Astrocyte (in vitro differentiated cells and primary cell): ENCODE data around the gene DAG1. TPM values are rescaled to one million over a fixed set of nuclear protein-coding genes. Genes with fewer than 3 reads are reported as not detected.

ENCODE experiments used
- DNase-seq: peaks from one replicate; pipeline ENCODE4 v3.0.0-alpha.2; 2010; ENCODE audit warnings: low read depth
- FAIRE-seq: peaks from 2 replicates; lab custom pipeline; 2011; peaks lifted over from hg19 to GRCh38; lab: Jason Lieb, UNC
- H2AFZ ChIP-seq: 2 replicates; pipeline ENCODE4 v1.6.0; 2012; ENCODE audit warnings: low read depth, low read length, inconsistent platforms
- H3K27ac ChIP-seq: 2 replicates; pipeline ENCODE4 v1.5.1; 2011; ENCODE audit warnings: low read depth, low read length, inconsistent platforms
- H3K27me3 ChIP-seq: 2 replicates; pipeline ENCODE4 v1.6.0; 2011; ENCODE audit warnings: low read length, inconsistent platforms; ENCODE audit not compliant: insufficient read depth
- H3K36me3 ChIP-seq: 2 replicates; pipeline ENCODE4 v1.5.1; 2011; ENCODE audit warnings: low read length, inconsistent platforms; ENCODE audit not compliant: insufficient read depth
- H3K4me1 ChIP-seq: 2 replicates; pipeline ENCODE4 v1.5.1; 2011; ENCODE audit warnings: low read length, inconsistent platforms; ENCODE audit not compliant: insufficient read depth
- H3K4me2 ChIP-seq: 2 replicates; pipeline ENCODE4 v1.6.0; 2012; ENCODE audit warnings: low read length, inconsistent platforms
- H3K4me3 ChIP-seq: 2 replicates; pipeline ENCODE4 v1.5.1; 2011; ENCODE audit warnings: low read depth, mild to moderate bottlenecking, low read length, inconsistent platforms; ENCODE audit not compliant: insufficient read depth
- H3K79me2 ChIP-seq: 2 replicates; pipeline ENCODE4 v1.6.0; 2012; ENCODE audit warnings: mild to moderate bottlenecking, low read length, inconsistent platforms; ENCODE audit not compliant: insufficient read depth
- H3K9ac ChIP-seq: 2 replicates; pipeline ENCODE4 v1.6.0; 2012; ENCODE audit warnings: mild to moderate bottlenecking, low read length, inconsistent platforms
- H3K9me3 ChIP-seq: 2 replicates; pipeline ENCODE4 v1.5.1; 2012; ENCODE audit warnings: low read depth, mild to moderate bottlenecking, low read length, inconsistent platforms; ENCODE audit not compliant: insufficient read depth
- H4K20me1 ChIP-seq: 2 replicates; pipeline ENCODE4 v1.6.0; 2012; ENCODE audit warnings: low read length, inconsistent platforms; ENCODE audit not compliant: insufficient read depth
- H3K27ac Mint-ChIP-seq: one replicate; pipeline ENCODE4 v1.8.0; 2021; ENCODE audit warnings: mild to moderate bottlenecking, mixed read lengths; ENCODE audit not compliant: unreplicated experiment
- H3K27me3 Mint-ChIP-seq: one replicate; pipeline ENCODE4 v1.8.0; 2021; ENCODE audit warnings: low read depth, mixed read lengths; ENCODE audit not compliant: unreplicated experiment
- H3K36me3 Mint-ChIP-seq: one replicate; pipeline ENCODE4 v1.8.0; 2021; ENCODE audit warnings: low read depth, mixed read lengths; ENCODE audit not compliant: unreplicated experiment
- H3K4me1 Mint-ChIP-seq: one replicate; pipeline ENCODE4 v1.8.0; 2021; ENCODE audit warnings: low read depth, mixed read lengths; ENCODE audit not compliant: unreplicated experiment
- H3K4me3 Mint-ChIP-seq: one replicate; pipeline ENCODE4 v1.8.0; 2021; ENCODE audit warnings: mild to moderate bottlenecking, moderate library complexity, mixed read lengths; ENCODE audit not compliant: unreplicated experiment
- H3K9me3 Mint-ChIP-seq: one replicate; pipeline ENCODE4 v1.8.0; 2021; ENCODE audit warnings: mild to moderate bottlenecking, mixed read lengths; ENCODE audit not compliant: unreplicated experiment
- EZH2 ChIP-seq: IDR thresholded peaks from 2 replicates; pipeline ENCODE4 v1.6.1; 2012; ENCODE audit warnings: mild to moderate bottlenecking, low read length, inconsistent platforms; ENCODE audit not compliant: insufficient read depth
- total RNA-seq: library from RNA; stranded (reverse); gene quantifications from 2 replicates; pipeline ENCODE4 v1.2.1, GENCODE V29; 2021
- TF ChIP-seq, protein P1 (sequence below): IDR thresholded peaks from 2 replicates; pipeline ENCODE4 v1.5.1; 2011; ENCODE audit warnings: low read depth, mild to moderate bottlenecking, inconsistent platforms, low read length, moderate library complexity; ENCODE audit not compliant: insufficient read depth

Gene DAG1
- total RNA-seq, 1 donor from 2014 or later: 84.3 TPM

DNA sequence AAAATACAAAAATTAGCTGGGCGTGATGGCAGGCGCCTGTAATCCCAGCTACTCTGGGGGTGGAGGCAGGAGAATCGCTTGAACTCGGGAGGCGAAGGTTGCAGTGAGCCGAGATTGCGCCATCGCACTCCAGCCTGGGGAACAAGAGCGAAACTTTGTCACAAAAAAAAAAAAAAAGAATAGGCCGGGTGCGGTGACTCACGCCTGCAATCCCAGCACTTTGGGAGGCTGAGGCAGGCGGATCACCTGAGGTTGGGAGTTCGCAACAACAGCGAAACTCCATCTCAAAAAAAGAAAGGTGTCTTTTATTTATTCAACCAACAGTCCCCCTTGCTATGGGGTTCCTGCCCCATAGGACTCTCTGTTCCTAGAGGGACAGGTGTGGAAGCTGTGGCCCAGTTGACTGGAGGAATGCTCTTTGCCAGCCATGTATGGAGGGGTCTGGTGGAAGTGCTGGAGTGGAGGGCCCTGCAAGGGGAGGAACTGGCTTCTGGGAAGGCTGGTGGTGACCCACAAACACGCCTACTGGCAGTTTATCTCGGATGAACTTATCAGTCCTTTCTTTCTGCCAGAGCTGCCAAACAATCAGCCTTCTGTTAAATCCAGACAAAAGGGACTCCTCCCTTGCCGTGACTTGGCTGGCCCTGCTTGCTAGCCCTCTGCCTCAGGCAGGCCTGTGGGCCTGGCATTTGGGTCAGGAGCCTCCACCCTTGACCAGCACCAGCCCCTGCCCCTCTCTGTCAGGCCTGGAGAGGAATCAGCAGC is 4.6 kb upstream of the DAG1 start:
- Histone ChIP-seq H3K27ac (no peak overlapping the region), H3K9me3 (no peaks in the 10 kb centered on the region), H3K9ac (no peak overlapping the region), H3K4me1 (peaks cover 24% of the 10 kb centered on the region), H3K4me2 (no peak overlapping the region), H3K36me3 (no peaks in the 10 kb centered on the region), H3K27me3 (no peaks in the 10 kb centered on the region), H2AFZ (no peak overlapping the region), H3K4me3 (no peak overlapping the region), H4K20me1 (no peaks in the 10 kb centered on the region), H3K79me2 (no peaks in the 10 kb centered on the region)
- TF ChIP-seq EZH2: no peak
- TF ChIP-seq, protein P1, sequence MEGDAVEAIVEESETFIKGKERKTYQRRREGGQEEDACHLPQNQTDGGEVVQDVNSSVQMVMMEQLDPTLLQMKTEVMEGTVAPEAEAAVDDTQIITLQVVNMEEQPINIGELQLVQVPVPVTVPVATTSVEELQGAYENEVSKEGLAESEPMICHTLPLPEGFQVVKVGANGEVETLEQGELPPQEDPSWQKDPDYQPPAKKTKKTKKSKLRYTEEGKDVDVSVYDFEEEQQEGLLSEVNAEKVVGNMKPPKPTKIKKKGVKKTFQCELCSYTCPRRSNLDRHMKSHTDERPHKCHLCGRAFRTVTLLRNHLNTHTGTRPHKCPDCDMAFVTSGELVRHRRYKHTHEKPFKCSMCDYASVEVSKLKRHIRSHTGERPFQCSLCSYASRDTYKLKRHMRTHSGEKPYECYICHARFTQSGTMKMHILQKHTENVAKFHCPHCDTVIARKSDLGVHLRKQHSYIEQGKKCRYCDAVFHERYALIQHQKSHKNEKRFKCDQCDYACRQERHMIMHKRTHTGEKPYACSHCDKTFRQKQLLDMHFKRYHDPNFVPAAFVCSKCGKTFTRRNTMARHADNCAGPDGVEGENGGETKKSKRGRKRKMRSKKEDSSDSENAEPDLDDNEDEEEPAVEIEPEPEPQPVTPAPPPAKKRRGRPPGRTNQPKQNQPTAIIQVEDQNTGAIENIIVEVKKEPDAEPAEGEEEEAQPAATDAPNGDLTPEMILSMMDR: no peak
- DNase-seq (peak; percentile 44), FAIRE-seq (no peak)
- H3K36me3 Mint-ChIP-seq: no peaks in the 10 kb centered on the region
- H3K9me3 Mint-ChIP-seq: no peaks in the 10 kb centered on the region
- H3K27ac Mint-ChIP-seq: peak overlapping the region; percentile 26
- peaks cover 23% of the 10 kb centered on the region for H3K4me1 Mint-ChIP-seq
- H3K4me3 Mint-ChIP-seq: no peak overlapping the region
- H3K27me3 Mint-ChIP-seq: no peaks in the 10 kb centered on the region

DNA sequence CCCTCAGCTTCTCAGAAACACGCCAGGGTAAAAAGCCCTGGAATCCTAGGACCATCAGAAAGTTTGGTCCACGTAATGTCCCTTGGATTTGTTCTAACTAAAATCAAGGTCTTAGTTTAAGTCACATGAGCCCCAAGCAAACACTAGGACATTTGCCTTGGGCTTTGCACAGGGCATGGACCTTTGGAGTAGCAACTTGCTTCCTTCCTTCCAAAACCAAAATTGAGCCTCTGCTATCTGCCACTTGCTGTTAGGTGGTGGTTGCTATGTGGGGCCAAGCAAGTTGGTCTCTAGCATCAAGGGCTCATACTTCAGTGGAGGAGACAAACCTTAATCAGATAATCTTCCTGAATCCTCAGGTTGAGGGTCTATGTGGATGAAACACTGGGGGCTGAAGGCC is 4.0 kb upstream of the DAG1 start:
- Mint-ChIP-seq H3K4me3 (no peak overlapping the region), H3K9me3 (no peaks in the 10 kb centered on the region), H3K27me3 (no peaks in the 10 kb centered on the region), H3K36me3 (no peaks in the 10 kb centered on the region), H3K4me1 (peaks cover 23% of the 10 kb centered on the region), H3K27ac (no peak overlapping the region)
- Histone ChIP-seq H2AFZ (no peak overlapping the region), H4K20me1 (peaks cover 4% of the 10 kb centered on the region), H3K9ac (no peak overlapping the region), H3K79me2 (peaks cover 2% of the 10 kb centered on the region), H3K4me2 (no peak overlapping the region), H3K27me3 (no peaks in the 10 kb centered on the region), H3K4me3 (no peak overlapping the region), H3K27ac (no peak overlapping the region), H3K36me3 (no peaks in the 10 kb centered on the region), H3K4me1 (peaks cover 25% of the 10 kb centered on the region), H3K9me3 (no peaks in the 10 kb centered on the region)
- TF ChIP-seq EZH2: no peak
- TF ChIP-seq, protein P1: no peak
- no peak for DNase-seq
- FAIRE-seq: no peak
